ENCODE measurements around the gene TIMP3. TPM values are rescaled to one million over a fixed set of nuclear protein-coding genes. Genes with fewer than 3 reads are reported as not detected.

TIMP3 gene
- total and polyA plus RNA-seq, 2 experiments from 2014 or later, result 85.9 to 91.3 TPM

GRCh38 chr22:32877196-32877595 lies 75.7 kb downstream of the TIMP3 start:
- no peak for DNase-seq (ENCODE audit: low read depth in 1 of 2, low spot score in 1 of 2)
- Histone ChIP-seq H3K9me3 (ENCODE audit: low read depth) (no peaks in the 10 kb centered on the region), H3K27ac (no peak overlapping the region), H3K36me3 (no peaks in the 10 kb centered on the region), H3K4me1 (ENCODE audit: low read depth) (peaks cover 41% of the 10 kb centered on the region), H3K4me3 (no peak overlapping the region), H3K27me3 (no peaks in the 10 kb centered on the region)
- TF ChIP-seq CTCF (IDR thresholded peaks at IDR 0.05; ENCODE audit: low read depth, low read length), result no peak

- Histone ChIP-seq H3K9me3 (ENCODE audit: low read depth) (no peaks in the 10 kb centered on the region), H3K36me3 (no peaks in the 10 kb centered on the region), H3K4me1 (ENCODE audit: low read depth) (peaks cover 48% of the 10 kb centered on the region), H3K27ac (no peak overlapping the region), H3K27me3 (no peaks in the 10 kb centered on the region), H3K4me3 (no peak overlapping the region)
- no peak for TF ChIP-seq CTCF (IDR thresholded peaks at IDR 0.05; ENCODE audit: low read depth, low read length)
- no peak for DNase-seq (ENCODE audit: low read depth in 1 of 2, low spot score in 1 of 2)
These were observed 78.0 kb downstream of the TIMP3 start for GRCh38 chr22:32879550-32879949.

GRCh38 chr22:32880061-32880460 lies 78.6 kb downstream of the TIMP3 start:
- Histone ChIP-seq H3K27ac (peak overlapping the region; percentile 75), H3K36me3 (no peaks in the 10 kb centered on the region), H3K4me3 (no peak overlapping the region), H3K27me3 (no peaks in the 10 kb centered on the region), H3K4me1 (ENCODE audit: low read depth) (peaks cover 45% of the 10 kb centered on the region), H3K9me3 (ENCODE audit: low read depth) (no peaks in the 10 kb centered on the region)
- peak in 1 of 2 donors; percentile 27 for DNase-seq (ENCODE audit: low read depth in 1 of 2, low spot score in 1 of 2)
- TF ChIP-seq CTCF (IDR thresholded peaks at IDR 0.05; ENCODE audit: low read depth, low read length), result no peak

- TF ChIP-seq CTCF (IDR thresholded peaks at IDR 0.05; ENCODE audit: low read depth, low read length), result no peak
- H3K27ac ChIP-seq, result peak overlapping the region; percentile 75
These were observed 79.0 kb downstream of the TIMP3 start for GRCh38 chr22:32880505-32880892.

GRCh38 chr22:32880893-32881596 lies 79.5 kb downstream of the TIMP3 start:
- Histone ChIP-seq H3K27ac (peak overlapping the region; percentile 81), H3K4me3 (no peak overlapping the region), H3K36me3 (no peaks in the 10 kb centered on the region), H3K9me3 (ENCODE audit: low read depth) (no peaks in the 10 kb centered on the region), H3K4me1 (ENCODE audit: low read depth) (peaks cover 45% of the 10 kb centered on the region), H3K27me3 (no peaks in the 10 kb centered on the region)
- no peak for TF ChIP-seq CTCF (IDR thresholded peaks at IDR 0.05; ENCODE audit: low read depth, low read length)
- DNase-seq (ENCODE audit: low read depth in 1 of 2, low spot score in 1 of 2), result peak; percentile 95

More at GRCh38 chr22:32880505-32880892, 79.0 kb downstream of the TIMP3 start:
- peaks cover 45% of the 10 kb centered on the region for H3K4me1 ChIP-seq (ENCODE audit: low read depth)
- DNase-seq (ENCODE audit: low read depth in 1 of 2, low spot score in 1 of 2), result no peak
- H3K36me3 ChIP-seq, result no peaks in the 10 kb centered on the region
- no peaks in the 10 kb centered on the region for H3K27me3 ChIP-seq
- H3K9me3 ChIP-seq (ENCODE audit: low read depth), result no peaks in the 10 kb centered on the region
- H3K4me3 ChIP-seq, result no peak overlapping the region

Data from cardiac muscle cell (in vitro differentiated cells and primary cell).